GM18505 (cell line): ENCODE measurements around the gene DGCR2.
"Not testable (repeated sequence)": the region's sequence is repeated elsewhere in the genome, so short reads cannot be mapped to it uniquely, and the experiment has no call there.

Source experiments
- ATAC-seq: cut with Tn5 transposase; IDR thresholded peaks from one replicate; pipeline ENCODE4 v1.9.1; 2021; ENCODE audit not compliant: unreplicated experiment
- POLR2A ChIP-seq: IDR thresholded peaks from 4 replicates; pipeline ENCODE4 v1.6.1; 2011; ENCODE audit warnings: borderline replicate concordance; ENCODE audit not compliant: insufficient read depth, insufficient read length; ENCODE audit errors: extremely low read depth

Gene DGCR2

GRCh38 chr22:19122143-19122751 lies at the start of gene DGCR2:
Gene DGCR2 (minus strand): TSS chr22:19122412. CDS start chr22:19122206, 206 bp downstream.
- ATAC-seq, result peak; percentile 79
- TF ChIP-seq POLR2A, result peak; percentile 85

GRCh38 chr22:19169947-19170318 lies 47.7 kb upstream of the DGCR2 start:
- ATAC-seq, result no peak
- no peak for TF ChIP-seq POLR2A

- no peak for TF ChIP-seq POLR2A
These were observed 47.1 kb upstream of the DGCR2 start for GRCh38 chr22:19169002-19169946.

GRCh38 chr22:19168088-19168890 lies 46.1 kb upstream of the DGCR2 start:
- ATAC-seq, result no peak
- TF ChIP-seq POLR2A, result no peak

More at GRCh38 chr22:19169002-19169946, 47.1 kb upstream of the DGCR2 start:
- ATAC-seq, result no peak

GRCh38 chr22:19167106-19167869 lies 45.1 kb upstream of the DGCR2 start:
- no peak for ATAC-seq
- no peak for TF ChIP-seq POLR2A

- ATAC-seq, result no peak
These were observed 44.2 kb upstream of the DGCR2 start for GRCh38 chr22:19166421-19166820.

GRCh38 chr22:19164425-19164824 lies 42.2 kb upstream of the DGCR2 start:
- no peak for ATAC-seq
- TF ChIP-seq POLR2A, result no peak

More at GRCh38 chr22:19166421-19166820, 44.2 kb upstream of the DGCR2 start:
- no peak for TF ChIP-seq POLR2A

- ATAC-seq, result not testable (repeated sequence)
These were observed 36.4 kb upstream of the DGCR2 start for GRCh38 chr22:19158649-19159048.

GRCh38 chr22:19156109-19156508 lies 33.9 kb upstream of the DGCR2 start:
- ATAC-seq, result not testable (repeated sequence)

- no peak for TF ChIP-seq POLR2A
- ATAC-seq, result no peak
These were observed 31.0 kb upstream of the DGCR2 start for GRCh38 chr22:19152942-19153883.

GRCh38 chr22:19151329-19152191 lies 29.3 kb upstream of the DGCR2 start:
- no peak for ATAC-seq
- no peak for TF ChIP-seq POLR2A
